ENCODE results near the gene FAM13A. TPM values are rescaled to one million over a fixed set of nuclear protein-coding genes. Genes with fewer than 3 reads are reported as not detected.

FAM13A gene
- total and polyA plus RNA-seq, 9 of the 15 experiments (the other 6 are each of a cell fraction or from before 2014, with no cell fraction given): 11.3 to 23.3 (median 14.7) TPM

DNA sequence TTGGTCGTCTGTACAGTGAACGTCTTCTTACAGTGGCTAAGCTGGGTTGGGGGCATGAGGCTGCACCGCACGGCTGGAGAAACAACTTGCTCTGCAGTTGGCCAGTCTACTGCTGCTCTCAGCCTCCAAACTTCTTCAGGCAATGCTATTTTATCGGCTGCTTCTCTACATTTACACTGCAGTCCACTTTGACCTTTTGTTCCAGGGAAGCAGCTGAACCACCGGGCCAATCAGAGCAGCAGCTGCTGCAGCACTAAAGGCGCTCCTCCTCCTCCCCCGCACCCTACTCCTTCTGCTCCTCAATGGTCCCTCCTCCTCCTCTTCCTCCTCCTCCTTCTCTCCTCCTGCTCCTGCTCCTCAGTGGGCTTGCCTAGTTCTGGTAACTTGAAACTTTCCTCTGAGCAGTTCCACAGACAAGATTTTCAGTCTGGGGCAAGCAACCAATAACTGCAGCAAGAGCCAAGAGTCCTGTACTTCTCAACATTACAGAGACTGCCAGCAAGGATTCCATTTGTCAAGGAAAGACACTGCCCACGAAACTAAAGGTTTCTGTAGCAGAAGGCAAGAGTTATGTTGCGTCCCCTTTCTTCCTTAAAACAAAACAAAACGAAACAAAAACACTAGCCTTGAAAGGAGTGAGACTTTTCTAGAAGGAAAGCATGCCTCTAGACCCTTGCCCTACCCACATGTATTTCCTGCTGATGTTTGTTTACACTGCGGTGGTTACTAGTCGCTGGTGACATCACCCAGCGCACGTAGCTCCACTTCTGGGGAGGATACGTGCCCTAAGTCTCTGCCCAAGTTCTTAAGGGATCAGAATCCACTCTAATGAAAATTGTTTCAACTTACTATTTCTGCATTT, 233.7 kb downstream of the FAM13A start (continued):
- TF ChIP-seq ZFP36 (IDR thresholded peaks at IDR 0.05; ENCODE audit: low read depth, low read length, partially characterized antibody) (no peak), PTBP1 (IDR thresholded peaks at IDR 0.05; ENCODE audit: low read depth, low read length) (no peak), KLF10 (CRISPR knock-in tag; IDR thresholded peaks at IDR 0.05) (no peak), ELF1 (tag; IDR thresholded peaks at IDR 0.05) (no peak), ZNF444 (CRISPR knock-in tag; IDR thresholded peaks at IDR 0.05) (no peak), NFYB (IDR thresholded peaks at IDR 0.05; ENCODE audit: extremely low read depth, insufficient read length) (peak; percentile 33), JUN (IDR thresholded peaks at IDR 0.05; ENCODE audit: borderline replicate concordance, low read depth, low read length) (peak; percentile 87), JUN (CRISPR knock-in tag; IDR thresholded peaks at IDR 0.05; ENCODE audit: borderline replicate concordance) (no peak), SMAD2 (IDR thresholded peaks at IDR 0.05; ENCODE audit: low read depth, low read length) (no peak), ZC3H11A (IDR thresholded peaks at IDR 0.05; ENCODE audit: low read depth, low read length) (no peak), MAFF (IDR thresholded peaks at IDR 0.05; ENCODE audit: low read length) (no peak), SRSF9 (IDR thresholded peaks at IDR 0.05; ENCODE audit: borderline replicate concordance, low read depth, low read length) (no peak), ZNF778 (CRISPR knock-in tag; IDR thresholded peaks at IDR 0.05) (no peak), HMGN3 (IDR thresholded peaks at IDR 0.05; ENCODE audit: borderline replicate concordance, extremely low read depth, insufficient read length, low read depth, low read length) (no peak), POLR2AphosphoS5 (IDR thresholded peaks at IDR 0.05; ENCODE audit: control insufficient read depth, insufficient read depth, low read depth, low read length) (peak; percentile 50; the same call in 1 of the 2 replicates), TAF9B (IDR thresholded peaks at IDR 0.05; ENCODE audit: partially characterized antibody) (peak; percentile 42), NCOA2 (IDR thresholded peaks at IDR 0.05; ENCODE audit: partially characterized antibody in 2 of 2) (peak in 1 of 2 experiments; percentile 86), XRCC5 (IDR thresholded peaks at IDR 0.05; ENCODE audit: low read depth, low read length) (peak; percentile 66; the same call in 1 of the 2 replicates)
- TF ChIP-seq, protein P1, sequence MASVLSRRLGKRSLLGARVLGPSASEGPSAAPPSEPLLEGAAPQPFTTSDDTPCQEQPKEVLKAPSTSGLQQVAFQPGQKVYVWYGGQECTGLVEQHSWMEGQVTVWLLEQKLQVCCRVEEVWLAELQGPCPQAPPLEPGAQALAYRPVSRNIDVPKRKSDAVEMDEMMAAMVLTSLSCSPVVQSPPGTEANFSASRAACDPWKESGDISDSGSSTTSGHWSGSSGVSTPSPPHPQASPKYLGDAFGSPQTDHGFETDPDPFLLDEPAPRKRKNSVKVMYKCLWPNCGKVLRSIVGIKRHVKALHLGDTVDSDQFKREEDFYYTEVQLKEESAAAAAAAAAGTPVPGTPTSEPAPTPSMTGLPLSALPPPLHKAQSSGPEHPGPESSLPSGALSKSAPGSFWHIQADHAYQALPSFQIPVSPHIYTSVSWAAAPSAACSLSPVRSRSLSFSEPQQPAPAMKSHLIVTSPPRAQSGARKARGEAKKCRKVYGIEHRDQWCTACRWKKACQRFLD (CRISPR knock-in tag; IDR thresholded peaks at IDR 0.05): 0 out of 2 replicates have a peak, but pooled peaks have one; percentile 33
- TF ChIP-seq, protein P2, sequence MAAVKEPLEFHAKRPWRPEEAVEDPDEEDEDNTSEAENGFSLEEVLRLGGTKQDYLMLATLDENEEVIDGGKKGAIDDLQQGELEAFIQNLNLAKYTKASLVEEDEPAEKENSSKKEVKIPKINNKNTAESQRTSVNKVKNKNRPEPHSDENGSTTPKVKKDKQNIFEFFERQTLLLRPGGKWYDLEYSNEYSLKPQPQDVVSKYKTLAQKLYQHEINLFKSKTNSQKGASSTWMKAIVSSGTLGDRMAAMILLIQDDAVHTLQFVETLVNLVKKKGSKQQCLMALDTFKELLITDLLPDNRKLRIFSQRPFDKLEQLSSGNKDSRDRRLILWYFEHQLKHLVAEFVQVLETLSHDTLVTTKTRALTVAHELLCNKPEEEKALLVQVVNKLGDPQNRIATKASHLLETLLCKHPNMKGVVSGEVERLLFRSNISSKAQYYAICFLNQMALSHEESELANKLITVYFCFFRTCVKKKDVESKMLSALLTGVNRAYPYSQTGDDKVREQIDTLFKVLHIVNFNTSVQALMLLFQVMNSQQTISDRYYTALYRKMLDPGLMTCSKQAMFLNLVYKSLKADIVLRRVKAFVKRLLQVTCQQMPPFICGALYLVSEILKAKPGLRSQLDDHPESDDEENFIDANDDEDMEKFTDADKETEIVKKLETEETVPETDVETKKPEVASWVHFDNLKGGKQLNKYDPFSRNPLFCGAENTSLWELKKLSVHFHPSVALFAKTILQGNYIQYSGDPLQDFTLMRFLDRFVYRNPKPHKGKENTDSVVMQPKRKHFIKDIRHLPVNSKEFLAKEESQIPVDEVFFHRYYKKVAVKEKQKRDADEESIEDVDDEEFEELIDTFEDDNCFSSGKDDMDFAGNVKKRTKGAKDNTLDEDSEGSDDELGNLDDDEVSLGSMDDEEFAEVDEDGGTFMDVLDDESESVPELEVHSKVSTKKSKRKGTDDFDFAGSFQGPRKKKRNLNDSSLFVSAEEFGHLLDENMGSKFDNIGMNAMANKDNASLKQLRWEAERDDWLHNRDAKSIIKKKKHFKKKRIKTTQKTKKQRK (IDR thresholded peaks at IDR 0.05; ENCODE audit: borderline replicate concordance, low read depth, low read length): no peak
- TF ChIP-seq, protein P3, sequence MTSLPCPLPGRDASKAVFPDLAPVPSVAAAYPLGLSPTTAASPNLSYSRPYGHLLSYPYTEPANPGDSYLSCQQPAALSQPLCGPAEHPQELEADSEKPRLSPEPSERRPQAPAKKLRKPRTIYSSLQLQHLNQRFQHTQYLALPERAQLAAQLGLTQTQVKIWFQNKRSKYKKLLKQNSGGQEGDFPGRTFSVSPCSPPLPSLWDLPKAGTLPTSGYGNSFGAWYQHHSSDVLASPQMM (CRISPR knock-in tag; IDR thresholded peaks at IDR 0.05): no peak

All from K562 (cell line).